ENCODE data around the gene CNOT11. TPM values are rescaled to one million over a fixed set of nuclear protein-coding genes. Genes with fewer than 3 reads are reported as not detected.

Gene CNOT11
- total RNA-seq, 1 experiment from 2014 or later: 51.7 TPM

- peaks cover 49% of the 10 kb centered on the region for H3K36me3 ChIP-seq (ENCODE audit: insufficient read depth, low read length, poor library complexity, severe bottlenecking)
- no peaks in the 10 kb centered on the region for H3K4me1 ChIP-seq (ENCODE audit: insufficient read depth, low read length, poor library complexity, severe bottlenecking)
- H3K4me3 ChIP-seq (ENCODE audit: low read depth, low read length, poor library complexity, severe bottlenecking): no peak overlapping the region
- intact Hi-C loops (cut with micrococcal nuclease; ENCODE audit: unreplicated experiment): no loop called here
- no peak overlapping the region for H3K27ac ChIP-seq (ENCODE audit: low read depth, low read length, poor library complexity, severe bottlenecking)
- ChIA-PET CTCF (no interaction called here), POLR2A (ENCODE audit: low non-redundant PET) (no interaction called here)
- no peaks in the 10 kb centered on the region for H3K9me3 ChIP-seq (ENCODE audit: low read depth, low read length, poor library complexity, severe bottlenecking)
- DNase-seq (ENCODE audit: low spot score): no peak
- TF ChIP-seq EZH2 (IDR thresholded peaks at IDR 0.05; ENCODE audit: borderline replicate concordance, low read depth, low read length, poor library complexity, severe bottlenecking) (no peak), CTCF (conservative IDR thresholded peaks at IDR 0.05; ENCODE audit: low read depth, low read length) (no peak)
- no peaks in the 10 kb centered on the region for H3K27me3 ChIP-seq (replicated peaks; ENCODE audit: insufficient read depth, low read depth, low read length, poor library complexity)
- no TSS peak for BruUV-seq (replicated peaks)
These were observed 38.0 kb downstream of the CNOT11 start for GRCh38 chr2:101290711-101291110.

- Histone ChIP-seq H3K4me1 (ENCODE audit: insufficient read depth, low read length, poor library complexity, severe bottlenecking) (no peaks in the 10 kb centered on the region), H3K36me3 (ENCODE audit: insufficient read depth, low read length, poor library complexity, severe bottlenecking) (peaks cover 36% of the 10 kb centered on the region), H3K4me3 (ENCODE audit: low read depth, low read length, poor library complexity, severe bottlenecking) (no peak overlapping the region), H3K27me3 (replicated peaks; ENCODE audit: insufficient read depth, low read depth, low read length, poor library complexity) (no peaks in the 10 kb centered on the region), H3K9me3 (ENCODE audit: low read depth, low read length, poor library complexity, severe bottlenecking) (no peaks in the 10 kb centered on the region), H3K27ac (ENCODE audit: low read depth, low read length, poor library complexity, severe bottlenecking) (no peak overlapping the region)
- no peak for DNase-seq (ENCODE audit: low spot score)
- ChIA-PET CTCF (no interaction called here), POLR2A (ENCODE audit: low non-redundant PET) (no interaction called here)
- TF ChIP-seq EZH2 (IDR thresholded peaks at IDR 0.05; ENCODE audit: borderline replicate concordance, low read depth, low read length, poor library complexity, severe bottlenecking) (no peak), CTCF (conservative IDR thresholded peaks at IDR 0.05; ENCODE audit: low read depth, low read length) (no peak)
- intact Hi-C loops (cut with micrococcal nuclease; ENCODE audit: unreplicated experiment): no loop called here
- BruUV-seq (replicated peaks): no TSS peak
These were observed 39.3 kb downstream of the CNOT11 start for GRCh38 chr2:101291973-101292372.

- intact Hi-C loops (cut with micrococcal nuclease; ENCODE audit: unreplicated experiment): no loop called here
- no peaks in the 10 kb centered on the region for H3K27me3 ChIP-seq (replicated peaks; ENCODE audit: insufficient read depth, low read depth, low read length, poor library complexity)
- POLR2A ChIA-PET (ENCODE audit: low non-redundant PET): no interaction called here
- H3K36me3 ChIP-seq (ENCODE audit: insufficient read depth, low read length, poor library complexity, severe bottlenecking): peaks cover 24% of the 10 kb centered on the region
- BruUV-seq (replicated peaks): no TSS peak
- CTCF ChIA-PET: no interaction called here
- TF ChIP-seq EZH2 (IDR thresholded peaks at IDR 0.05; ENCODE audit: borderline replicate concordance, low read depth, low read length, poor library complexity, severe bottlenecking) (no peak), CTCF (conservative IDR thresholded peaks at IDR 0.05; ENCODE audit: low read depth, low read length) (no peak)
- H3K4me1 ChIP-seq (ENCODE audit: insufficient read depth, low read length, poor library complexity, severe bottlenecking): no peaks in the 10 kb centered on the region
- no peak overlapping the region for H3K27ac ChIP-seq (ENCODE audit: low read depth, low read length, poor library complexity, severe bottlenecking)
- no peaks in the 10 kb centered on the region for H3K9me3 ChIP-seq (ENCODE audit: low read depth, low read length, poor library complexity, severe bottlenecking)
- H3K4me3 ChIP-seq (ENCODE audit: low read depth, low read length, poor library complexity, severe bottlenecking): no peak overlapping the region
- no peak for DNase-seq (ENCODE audit: low spot score)
These were observed 40.9 kb downstream of the CNOT11 start for GRCh38 chr2:101293544-101293943.

Measured in A673 (cell line).